Posterior cingulate gyrus (tissue), 11 donors: Measurements from ENCODE around the gene IL24.

Experiments used
- DNase-seq, 10 donors: peaks; one replicate each; pipeline versions ENCODE4 v3.0.0 to v3.0.0-alpha.2; 2020 to 2021; ENCODE audit warnings: mixed read lengths in 3 of 10
- intact Hi-C: fragments of 100-400 bp; cut with DNase I; formaldehyde crosslinking; loops from one replicate; pipeline ENCODE4 v1.15.1; 2023

Gene IL24

DNA sequence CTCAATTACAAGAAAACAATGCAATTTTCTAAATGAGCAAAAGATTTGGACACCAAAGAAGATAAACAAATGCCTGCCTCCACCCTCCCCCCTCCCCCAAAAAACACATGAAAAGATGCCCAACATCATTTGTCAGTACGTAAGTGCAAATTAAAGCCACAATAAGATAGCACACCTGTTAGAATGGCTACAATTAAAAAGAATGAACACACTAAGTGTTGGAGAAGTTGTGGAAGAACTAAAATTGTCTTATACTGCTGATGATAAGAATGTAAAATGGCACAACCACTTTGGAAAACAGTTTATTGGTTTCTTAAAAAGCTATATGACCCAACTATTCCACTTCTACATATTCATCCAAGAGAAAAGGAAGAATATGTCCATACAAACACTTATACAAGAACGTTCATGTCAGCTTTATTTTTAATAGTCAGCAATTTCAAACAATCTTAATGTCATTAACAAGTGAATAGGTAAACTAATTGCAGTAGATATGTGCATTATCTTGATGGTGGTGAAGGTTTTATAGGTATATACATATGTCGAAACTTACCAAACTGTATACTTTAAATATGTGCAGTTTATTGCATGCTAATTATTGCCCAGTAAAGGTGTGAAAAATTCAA is 21.4 kb upstream of the IL24 start:
- intact Hi-C loops = no loop called here
- DNase-seq = no peak

DNA sequence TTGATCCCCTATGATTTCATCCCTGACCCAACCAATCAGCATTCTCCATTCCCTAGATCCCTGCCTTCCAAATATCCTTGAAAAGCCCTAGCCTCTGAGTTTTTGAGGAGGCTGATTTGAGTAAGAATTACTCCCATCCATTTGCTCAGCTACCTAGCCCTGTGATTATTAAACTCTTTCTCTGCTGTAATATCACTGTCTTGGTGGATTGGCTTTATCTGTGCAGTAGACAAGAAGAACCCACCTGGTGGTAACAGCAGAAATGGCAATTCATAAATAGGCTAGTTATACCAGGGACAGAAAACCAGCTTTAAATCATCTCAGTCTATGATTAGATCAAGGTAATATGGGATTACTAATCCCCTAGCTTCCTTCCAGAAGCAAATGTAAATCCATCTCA is 18.8 kb upstream of the IL24 start:
- DNase-seq = no peak
- intact Hi-C loops = no loop called here

DNA sequence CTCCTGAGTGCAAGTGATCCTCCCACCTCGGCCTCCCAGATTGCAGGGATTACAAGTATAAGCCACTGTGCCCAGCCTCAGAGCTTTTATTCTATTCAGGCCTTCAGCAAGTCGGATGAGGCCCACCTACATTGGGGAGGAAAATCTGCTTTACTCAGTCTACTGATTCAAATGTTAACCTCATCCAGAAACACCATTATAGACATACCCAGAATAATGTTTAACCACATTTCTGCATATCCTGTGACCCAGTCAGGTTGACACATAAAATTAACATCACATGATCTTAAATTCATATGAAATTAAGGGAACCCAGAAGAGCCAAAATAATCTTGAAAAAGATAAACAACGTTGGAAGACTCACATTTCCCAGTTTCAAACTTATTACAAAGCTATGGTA is 16.9 kb upstream of the IL24 start:
- DNase-seq = no peak
- intact Hi-C loops = no loop called here

DNA sequence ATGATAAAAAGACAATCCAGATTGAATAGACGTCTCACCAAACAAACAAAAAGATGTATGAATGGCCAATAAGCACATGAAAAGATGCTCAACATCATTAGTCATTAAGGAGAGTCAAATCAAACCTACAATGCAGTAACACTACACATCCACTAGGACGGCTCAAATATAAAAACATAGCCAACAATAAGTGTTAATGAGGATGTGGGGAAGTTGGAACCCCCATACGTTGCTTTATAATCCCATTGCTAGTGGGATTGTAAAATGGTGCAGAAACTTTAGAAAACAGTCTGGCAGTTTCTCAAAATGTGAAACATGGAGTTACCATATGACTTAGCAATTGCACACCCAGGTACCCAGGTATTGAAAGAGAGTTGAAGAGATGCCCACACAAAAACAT is 14.7 kb upstream of the IL24 start:
- intact Hi-C loops = no loop called here
- no peak for DNase-seq

DNA sequence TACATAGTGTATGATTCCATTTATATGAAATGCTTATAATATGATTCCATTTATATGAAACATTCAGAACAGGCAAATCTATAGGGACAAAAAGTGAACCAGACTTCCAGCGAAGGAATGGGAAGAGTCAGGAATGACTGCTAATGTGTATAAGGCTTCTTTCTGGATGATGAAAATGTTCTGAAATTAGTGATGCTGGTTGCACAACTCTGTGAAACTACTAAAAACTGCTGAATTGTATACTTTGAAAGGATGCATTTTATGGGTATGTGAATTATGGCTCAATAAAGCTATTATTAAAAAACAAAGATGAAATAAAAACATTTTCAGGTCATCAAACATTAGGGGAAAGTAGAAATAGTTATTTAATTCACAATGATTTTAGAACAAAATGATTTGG is 14.1 kb upstream of the IL24 start:
- no peak for DNase-seq
- intact Hi-C loops = no loop called here

DNA sequence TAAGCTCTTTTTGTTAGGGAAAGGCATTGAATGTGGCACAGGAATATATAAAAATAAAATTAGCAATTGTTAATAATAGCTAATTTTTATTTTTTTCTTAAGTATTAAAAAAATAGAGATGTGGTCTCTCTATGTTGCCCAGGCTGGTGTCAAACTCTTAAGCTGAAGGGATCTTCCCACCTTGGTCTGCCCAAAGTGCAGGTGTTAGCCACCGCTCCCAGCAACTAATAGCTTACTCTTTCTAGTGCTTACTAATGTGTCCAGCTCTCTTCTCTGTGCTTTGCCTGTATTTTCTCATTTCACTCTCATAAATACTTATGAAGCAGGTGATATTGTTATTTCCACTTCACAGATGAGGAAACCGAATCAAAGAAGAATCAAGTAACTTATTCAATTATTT is 13.4 kb upstream of the IL24 start:
- intact Hi-C loops = no loop called here
- DNase-seq = no peak

DNA sequence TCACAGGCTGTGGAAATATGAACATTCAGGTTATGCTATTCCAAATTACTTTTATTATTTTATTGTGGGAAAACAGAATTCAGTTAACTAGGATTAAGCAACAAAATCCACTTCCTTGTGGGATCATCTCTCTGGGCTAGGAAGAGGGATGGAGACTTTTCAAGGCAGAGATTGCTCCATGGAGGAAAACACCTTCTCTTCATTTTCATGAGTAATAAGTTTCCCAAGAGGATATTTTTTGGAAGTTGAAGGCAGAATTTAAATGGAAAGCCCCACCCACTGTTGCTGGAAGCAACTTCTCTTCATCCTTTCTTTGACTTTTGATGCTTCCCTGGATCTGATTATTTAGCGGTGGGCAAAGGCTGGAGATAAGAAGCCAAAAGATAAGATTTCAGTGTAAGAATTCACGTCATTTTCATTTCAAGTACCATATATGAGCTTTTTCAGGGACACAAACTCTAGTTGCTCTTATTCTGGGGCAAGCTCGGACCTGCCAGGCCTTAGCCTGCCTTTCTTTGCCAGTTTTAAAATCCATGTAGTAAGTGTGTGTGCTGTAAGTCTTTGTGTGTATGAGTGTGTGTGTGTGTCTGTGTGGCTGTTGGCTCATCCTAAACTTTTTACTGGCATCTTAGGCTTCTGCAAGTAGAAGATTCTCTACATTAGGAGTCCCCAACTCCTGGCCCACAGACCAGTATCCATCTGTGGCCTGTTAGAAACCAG is 11.7 kb upstream of the IL24 start:
- intact Hi-C loops = no loop called here
- DNase-seq = no peak

DNA sequence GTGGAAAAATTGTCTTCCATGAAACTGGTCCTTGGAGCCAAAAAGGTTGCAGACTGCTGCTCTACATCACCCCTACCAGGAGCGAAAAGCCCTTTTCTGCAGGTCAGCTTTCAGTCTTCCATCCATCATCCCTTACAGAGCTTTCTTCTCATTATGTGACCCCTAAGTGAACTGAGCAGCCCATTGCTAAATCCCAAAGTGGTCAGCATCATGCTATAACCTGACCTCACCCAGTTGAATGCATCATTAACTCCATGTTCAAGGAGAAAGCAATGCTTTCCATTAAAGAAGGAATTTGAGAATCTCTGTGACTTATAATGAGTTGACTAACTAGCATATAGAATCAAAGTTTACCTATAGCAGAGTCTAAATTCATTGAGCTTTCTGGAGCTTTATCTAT is 10.4 kb upstream of the IL24 start:
- intact Hi-C loops = no loop called here
- DNase-seq = no peak

DNA sequence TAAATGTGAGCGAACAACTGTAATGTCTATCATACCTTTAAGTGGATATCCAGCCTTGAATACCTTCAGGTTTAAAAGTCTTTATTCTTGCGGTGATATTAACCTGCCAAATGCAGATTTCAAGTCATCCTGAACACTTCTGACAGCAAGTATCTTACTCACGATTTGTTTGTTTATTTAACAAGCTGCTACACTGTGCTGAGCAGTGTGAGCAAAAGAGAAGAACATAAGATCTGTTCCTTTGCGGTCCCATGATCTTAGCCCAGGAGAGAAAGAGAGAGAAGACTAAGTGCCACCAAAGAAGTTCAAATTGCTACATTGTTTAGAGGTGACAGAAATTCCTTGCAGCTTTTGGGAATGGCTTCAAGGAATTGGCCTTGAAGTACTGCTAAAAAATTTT is 9.5 kb upstream of the IL24 start:
- intact Hi-C loops = no loop called here
- no peak for DNase-seq

DNA sequence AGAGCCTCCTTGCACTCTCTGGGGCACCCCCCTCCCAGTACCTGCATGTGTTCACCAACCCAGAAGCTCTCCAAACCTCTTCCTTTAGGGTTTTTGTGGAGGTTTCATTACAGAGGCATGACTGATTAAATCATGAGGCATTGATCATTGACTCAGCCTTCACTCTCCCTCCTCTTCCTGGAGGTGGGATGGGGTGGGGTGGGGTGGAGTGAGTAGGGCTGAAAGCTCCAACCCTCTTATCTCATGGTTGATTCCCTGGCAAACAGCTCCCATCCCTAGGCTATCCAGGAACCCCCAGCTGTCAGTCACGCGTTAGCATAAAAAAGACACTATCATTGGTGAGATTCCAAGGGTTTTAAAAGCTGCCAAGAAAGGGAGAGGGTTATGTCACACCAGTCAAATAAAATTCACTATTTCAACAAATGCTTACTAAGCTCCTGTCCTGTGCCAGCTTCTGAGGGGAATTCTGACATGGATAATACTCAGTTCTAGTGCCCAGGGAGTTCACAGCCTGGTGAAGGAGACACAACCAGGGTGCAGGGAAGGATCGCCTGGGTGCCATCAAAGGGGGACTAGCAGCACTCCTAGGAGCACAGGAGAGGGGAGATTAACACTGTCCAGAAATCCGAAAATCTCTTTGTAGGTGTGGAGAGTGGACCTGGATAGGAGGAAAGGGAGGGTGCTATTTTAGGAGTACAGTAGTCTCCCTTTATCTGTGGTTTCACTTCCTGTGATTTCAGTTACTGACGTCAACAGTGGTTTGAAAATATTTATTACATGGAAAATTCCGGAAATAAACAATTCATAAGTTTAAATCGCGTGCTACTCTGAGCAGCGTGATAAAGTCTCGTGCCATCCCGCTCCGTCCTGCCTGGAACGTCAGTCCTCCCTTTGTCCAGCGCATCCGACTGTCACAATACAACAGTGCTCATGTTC is 6.8 kb upstream of the IL24 start:
- DNase-seq = no peak

DNA sequence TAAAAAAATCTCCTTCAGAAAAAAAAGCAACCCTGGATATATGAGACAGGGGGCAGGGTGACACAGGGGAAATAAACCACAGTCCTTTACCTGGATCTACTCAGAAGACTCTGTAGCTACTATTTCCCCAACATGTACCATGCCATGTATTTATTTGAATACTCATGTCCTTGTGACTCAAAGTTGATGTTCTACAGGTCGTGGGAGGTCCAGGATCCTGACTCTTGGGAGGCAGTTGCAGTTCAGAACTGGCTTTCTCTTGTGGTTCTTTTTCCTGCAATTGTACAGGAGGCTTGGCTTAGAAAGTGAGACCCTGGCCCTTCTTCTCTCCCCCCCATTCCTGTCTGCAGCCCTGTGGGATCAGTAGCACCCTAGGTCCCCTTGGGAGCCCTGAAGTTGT is 5.8 kb upstream of the IL24 start:
- no peak for DNase-seq

More for the DNA sequence above, 6.8 kb upstream of the IL24 start:
- intact Hi-C loops = no loop called here

DNA sequence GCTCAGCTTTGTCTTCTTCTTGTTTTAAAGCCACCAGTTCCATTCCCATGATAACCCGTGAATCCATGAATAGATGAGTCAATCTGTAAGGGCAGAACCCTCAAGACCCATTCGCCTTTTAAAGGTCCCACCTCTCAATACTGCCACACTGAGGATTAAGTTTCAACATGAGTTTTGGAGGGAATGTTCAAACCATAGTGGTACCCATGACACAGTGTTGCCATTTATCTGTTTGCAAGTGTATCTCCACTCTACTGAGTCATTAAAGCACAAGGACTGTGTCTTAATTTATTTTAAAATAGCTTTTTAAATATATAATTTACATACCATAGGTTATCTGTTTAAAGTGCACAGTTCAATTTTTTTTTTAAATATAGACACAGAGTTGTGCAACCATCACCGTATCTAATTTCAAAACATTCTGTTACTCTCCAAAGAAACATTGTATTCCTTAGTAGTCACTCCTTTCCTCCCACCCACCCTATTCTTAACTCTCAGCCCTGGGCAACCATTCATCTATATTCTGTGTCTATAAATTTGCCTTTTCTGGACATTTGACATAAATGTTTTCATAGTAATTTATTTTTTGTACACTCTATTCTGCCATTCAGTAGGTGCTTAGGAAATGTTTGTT is 4.8 kb upstream of the IL24 start:
- intact Hi-C loops = no loop called here
- DNase-seq = no peak

More for the DNA sequence above, 5.8 kb upstream of the IL24 start:
- intact Hi-C loops = no loop called here

DNA sequence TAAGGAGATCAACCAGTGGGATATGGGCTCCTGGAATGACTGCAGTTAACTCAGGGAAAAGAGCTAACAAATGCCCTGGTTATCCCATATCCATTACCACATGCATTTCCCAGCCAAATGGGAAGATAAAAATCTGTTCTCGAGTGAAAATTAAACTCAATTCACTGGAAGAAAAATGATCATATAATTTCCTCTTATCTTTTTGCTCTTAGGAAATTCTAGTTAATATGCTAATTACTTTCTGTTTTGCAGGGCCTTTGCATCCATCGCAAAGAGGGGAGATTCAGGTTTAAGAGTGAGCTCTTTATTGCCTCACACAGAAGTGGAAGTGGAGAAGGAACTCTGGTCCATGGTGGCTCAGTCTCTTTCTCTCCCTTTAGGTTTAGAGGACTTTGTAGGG is 3.9 kb upstream of the IL24 start:
- intact Hi-C loops = no loop called here
- DNase-seq = no peak

DNA sequence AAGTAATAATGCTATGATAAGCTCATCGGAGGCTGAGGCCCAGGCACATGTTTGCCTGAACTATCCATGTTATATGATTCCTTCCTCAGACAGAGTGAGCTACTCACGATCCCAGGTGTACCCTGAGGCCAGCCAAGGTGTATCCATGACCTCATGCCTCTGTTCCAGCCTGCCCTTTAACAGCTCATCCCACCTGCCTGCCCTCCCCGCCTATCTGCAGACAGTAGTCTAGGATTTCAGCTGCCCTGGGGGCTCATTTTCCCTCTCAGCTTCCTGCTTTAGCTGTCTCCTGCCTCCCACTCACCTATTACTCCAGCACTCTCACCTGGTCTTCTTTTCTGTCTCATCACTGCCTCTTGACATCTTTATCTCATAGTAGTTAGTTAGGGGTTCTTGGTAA is 1.9 kb upstream of the IL24 start:
- intact Hi-C loops = no loop called here
- DNase-seq = no peak

DNA sequence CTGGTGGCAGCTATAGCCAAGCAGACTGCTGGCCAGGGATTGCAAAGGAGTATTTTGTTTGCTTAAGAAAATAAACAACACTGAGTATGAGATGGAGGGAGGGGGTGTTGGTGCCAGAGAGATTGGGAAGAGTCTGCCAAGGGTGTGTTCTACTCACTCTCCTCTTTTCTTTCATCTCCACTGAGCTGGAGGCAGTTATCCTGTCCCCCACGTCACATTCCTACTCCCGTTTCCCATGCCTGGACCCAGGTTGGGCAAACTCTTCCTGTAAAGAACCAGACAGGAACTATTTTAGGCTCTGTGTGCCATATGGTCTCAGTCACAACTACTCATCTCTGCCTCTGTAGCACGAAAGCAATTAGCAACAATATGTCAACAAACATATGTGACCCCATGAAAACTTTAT is 1.4 kb upstream of the IL24 start:
- no peak for DNase-seq
- intact Hi-C loops = no loop called here

DNA sequence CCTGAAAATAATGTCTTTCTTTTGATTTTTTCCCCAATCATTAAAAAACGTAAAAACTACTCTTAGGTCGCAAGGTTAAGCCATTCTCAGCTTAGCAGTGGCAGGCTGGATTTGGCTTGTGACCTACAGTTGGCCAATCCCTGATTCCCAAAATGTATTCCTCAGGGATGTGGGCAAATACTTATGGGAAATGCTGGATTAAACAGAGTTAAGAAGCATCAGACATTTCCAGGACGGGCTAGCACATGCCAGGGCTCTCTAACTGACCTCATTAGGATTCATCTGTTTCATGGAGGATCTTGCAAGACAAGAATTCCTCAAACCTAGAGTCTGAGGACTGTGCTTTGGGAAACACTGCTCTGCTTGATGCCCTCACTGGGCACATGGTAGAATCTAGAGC is 982 bp upstream of the IL24 start:
- intact Hi-C loops = no loop called here
- DNase-seq = no peak

DNA sequence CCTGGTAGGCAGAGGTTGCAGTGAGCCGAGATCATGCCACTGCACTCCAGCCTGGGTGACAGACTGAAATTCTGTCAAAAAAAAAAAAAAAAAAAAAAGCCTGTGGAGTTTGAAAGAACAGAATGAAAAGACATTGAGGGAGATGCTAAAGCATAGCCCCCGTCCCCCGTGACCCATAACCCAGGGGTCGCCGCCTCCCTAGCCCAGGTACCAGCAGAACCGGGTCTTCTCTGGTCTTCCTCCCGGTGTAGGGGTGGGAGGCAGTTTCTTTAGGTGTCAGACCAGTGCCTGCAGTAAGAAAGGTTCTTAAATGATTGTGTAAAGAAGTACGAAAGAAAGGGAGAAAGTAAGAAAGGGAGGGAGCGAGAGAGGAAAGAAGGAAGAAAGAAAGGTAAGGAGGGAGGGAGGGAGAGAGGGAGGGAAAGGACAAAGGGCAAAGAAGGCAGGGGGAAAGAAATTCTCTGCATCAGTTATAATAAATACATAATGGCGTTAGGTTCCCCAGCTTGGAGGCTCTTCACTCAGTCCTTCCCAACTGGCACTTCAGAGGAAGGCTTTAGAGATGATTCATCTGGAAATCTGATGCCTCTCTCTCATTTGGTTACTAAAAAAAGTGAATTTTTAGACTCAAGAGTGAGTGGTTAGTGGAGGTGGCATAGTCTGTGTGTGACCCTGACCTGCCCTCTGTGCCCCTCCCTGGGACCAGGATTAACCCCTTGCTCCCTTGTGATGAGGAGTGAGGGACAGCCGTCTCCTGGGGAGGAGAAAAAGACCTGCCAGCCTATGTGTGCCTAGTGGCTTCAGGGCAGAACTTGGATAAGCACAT is 1.1 kb downstream of the IL24 start:
- peak in 1 of 10 donors; percentile 71 for DNase-seq
- intact Hi-C loops = no loop called here

DNA sequence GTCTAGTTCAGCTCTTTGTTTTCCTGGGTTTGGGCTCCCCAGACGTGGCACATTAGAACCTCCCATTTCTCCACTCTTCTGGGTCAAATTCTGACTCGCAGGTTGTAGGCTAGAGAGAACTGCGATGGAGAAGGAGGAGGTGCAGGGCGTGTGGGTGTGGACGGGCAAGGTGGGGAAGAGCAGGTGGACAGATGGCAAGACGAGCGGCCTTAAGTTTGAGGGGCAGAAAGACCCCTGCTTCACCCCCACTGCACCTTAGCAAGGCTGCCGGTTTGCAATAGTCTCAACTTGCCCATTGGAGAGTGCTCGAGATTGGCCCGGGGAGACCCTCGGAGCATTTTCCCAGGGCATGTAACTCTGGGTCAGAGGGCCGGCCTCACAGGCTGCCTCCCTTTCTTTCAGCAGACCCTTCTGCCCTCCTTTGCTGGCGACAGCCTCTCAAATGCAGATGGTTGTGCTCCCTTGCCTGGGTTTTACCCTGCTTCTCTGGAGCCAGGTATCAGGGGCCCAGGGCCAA is 1.7 kb downstream of the IL24 start:
- no peak for DNase-seq
- intact Hi-C loops = no loop called here

DNA sequence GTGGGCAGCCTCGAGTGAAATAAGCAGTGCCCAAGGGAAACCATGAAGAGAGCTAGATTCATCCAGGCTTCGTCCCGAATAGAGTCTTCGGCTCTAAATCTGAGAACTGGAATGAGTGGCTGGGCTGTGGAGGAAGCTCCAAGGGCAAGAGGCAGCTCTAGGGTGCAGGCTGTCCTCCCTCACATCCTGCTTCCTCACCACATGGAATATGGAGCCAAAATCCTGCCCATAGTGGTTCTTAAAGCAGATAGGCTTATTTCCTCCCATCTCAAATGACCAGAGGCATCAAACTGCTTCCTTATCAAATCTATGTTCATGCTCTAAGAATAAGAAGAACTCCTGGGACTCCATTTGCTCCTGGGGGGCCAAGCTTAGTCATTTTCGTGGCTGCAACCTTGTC is 2.5 kb downstream of the IL24 start:
- no peak for DNase-seq
- intact Hi-C loops = no loop called here

DNA sequence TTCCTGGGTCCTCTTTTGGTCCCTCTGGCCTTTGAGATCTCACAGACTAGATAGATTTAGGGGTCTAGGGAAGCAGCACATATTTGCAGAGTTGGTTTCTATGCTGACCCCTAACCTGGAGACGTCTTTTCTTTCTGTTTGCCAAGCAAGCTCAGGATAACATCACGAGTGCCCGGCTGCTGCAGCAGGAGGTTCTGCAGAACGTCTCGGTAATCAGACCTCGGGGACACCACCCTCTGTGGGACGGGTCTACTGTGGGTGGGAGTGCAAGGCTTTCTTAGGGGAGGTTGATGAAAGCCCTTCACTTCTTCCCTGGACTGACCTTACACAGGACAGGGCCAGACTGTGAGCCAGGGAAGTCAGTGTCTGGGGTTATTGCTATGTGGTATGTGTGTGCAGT is 2.9 kb downstream of the IL24 start:
- no peak for DNase-seq
- intact Hi-C loops = no loop called here
